Measurements from ENCODE around the gene RRN3. TPM values are rescaled to one million over a fixed set of nuclear protein-coding genes. Genes with fewer than 3 reads are reported as not detected.
A peak's percentile ranks its signal among the peaks of the same experiment; 100 is the strongest.
"Not testable (repeated sequence)": the region's sequence is repeated elsewhere in the genome, so short reads cannot be mapped to it uniquely, and the experiment has no call there.

RRN3 gene
- total RNA-seq, 1 donor from 2014 or later, result 23.8 TPM

- H3K4me3 Mint-ChIP-seq (ENCODE audit: unreplicated experiment); H3K9me3 Mint-ChIP-seq (ENCODE audit: unreplicated experiment); H3K27me3 Mint-ChIP-seq (ENCODE audit: unreplicated experiment): not testable (repeated sequence)
- DNase-seq (ENCODE audit: extremely low spot score, unreplicated experiment), result peak; percentile 75
- Mint-ChIP-seq H3K36me3 (ENCODE audit: unreplicated experiment) (peaks cover 51% of the 10 kb centered on the region), H3K27ac (ENCODE audit: unreplicated experiment) (peak overlapping the region; percentile 62), H3K4me1 (ENCODE audit: unreplicated experiment) (peaks cover 42% of the 10 kb centered on the region)
These were observed 81.1 kb downstream of the RRN3 start for GRCh38 chr16:15012941-15013340.

Small RNAs within 50 kb of the gene (microRNA-seq; reads per million reads assigned to microRNA genes)
- gene MIR1972-1 (ENCODE audit: unreplicated experiment), result not detected
- gene MIR6511B2 (ENCODE audit: unreplicated experiment), result not detected

Other genes with a start within 250 kb of the RRN3 start
- 148 and 176 TPM in 2 replicates for gene NPIPA1, start 156.8 kb downstream of the RRN3 start, total RNA-seq
- gene PDXDC1, start 119.2 kb downstream of the RRN3 start, total RNA-seq, result 107 and 109 TPM in 2 replicates
- gene NTAN1, start 38.2 kb downstream of the RRN3 start, total RNA-seq, result 54.9 and 56.4 TPM in 2 replicates

Data from osteocyte (in vitro differentiated cells).